WTC11 (cell line): Measurements from ENCODE around the gene ARHGAP25. TPM values are rescaled to one million over a fixed set of nuclear protein-coding genes. Genes with fewer than 3 reads are reported as not detected.

ENCODE experiments used
- ATAC-seq: fragments of 200-7000 bp; cut with Tn5 transposase; 2 replicates; pipeline ENCODE4 v1.10.0; 2021; ENCODE audit warnings: mild to moderate bottlenecking, moderate library complexity
- Bru-seq: library from RNA; stranded (reverse); fragments of 400-500 nt; gene quantifications from one replicate; lab custom pipeline; 2021; lab: Mats Ljungman, UMichigan
- CTCF ChIA-PET: fragments of 300-600 bp; sonication (Branson Sonifier 250); formaldehyde crosslinking; loops from one replicate; lab custom pipeline; 2021; ENCODE audit warnings: antibody characterized with exemption; lab: Charles Lee
- POLR2A ChIA-PET: fragments of 350-600 bp; sonication (Branson Sonifier 250); formaldehyde crosslinking; loops from one replicate; lab custom pipeline; 2021; ENCODE audit warnings: antibody characterized with exemption; lab: Charles Lee
- DNase-seq: peaks from one replicate; pipeline ENCODE4 v3.0.0; 2021; ENCODE audit warnings: low spot score
- H3K27ac Mint-ChIP-seq: 2 replicates; pipeline ENCODE4 v1.8.0; 2021; ENCODE audit warnings: mixed read lengths
- H3K27me3 Mint-ChIP-seq: 2 replicates; pipeline ENCODE4 v1.8.0; 2021; ENCODE audit warnings: low read depth, mild to moderate bottlenecking, moderate library complexity, mixed read lengths
- H3K36me3 Mint-ChIP-seq: 2 replicates; pipeline ENCODE4 v1.8.0; 2021; ENCODE audit warnings: mixed read lengths
- H3K4me1 Mint-ChIP-seq: 2 replicates; pipeline ENCODE4 v1.8.0; 2022; ENCODE audit warnings: mixed read lengths
- H3K4me3 Mint-ChIP-seq: 2 replicates; pipeline ENCODE4 v1.8.0; 2021; ENCODE audit warnings: mild to moderate bottlenecking, moderate library complexity, mixed read lengths
- H3K9me3 Mint-ChIP-seq: 2 replicates; pipeline ENCODE4 v1.8.0; 2021; ENCODE audit warnings: mixed read lengths
- EMX1 ChIP-seq: fragments of 250-450 bp; sonication (Bioruptor Pico); IDR thresholded peaks from 2 replicates; pipeline ENCODE4 v1.8.0; 2021; ENCODE audit warnings: mild to moderate bottlenecking
- FOXJ3 ChIP-seq: sonication (generic); formaldehyde crosslinking; IDR thresholded peaks from 2 replicates; pipeline ENCODE4 v1.9.0; 2021; ENCODE audit warnings: missing genetic modification reagents, mild to moderate bottlenecking, borderline replicate concordance
- FOXP4 ChIP-seq: sonication (generic); formaldehyde crosslinking; IDR thresholded peaks from 2 replicates; pipeline ENCODE4 v1.8.0; 2022; ENCODE audit warnings: mild to moderate bottlenecking, missing genetic modification reagents
- GABPB1 ChIP-seq: sonication (generic); formaldehyde crosslinking; IDR thresholded peaks from 2 replicates; pipeline ENCODE4 v1.8.1; 2023; ENCODE audit warnings: mild to moderate bottlenecking, missing genetic modification reagents
- HMGA2 ChIP-seq: fragments of 250-450 bp; sonication (Bioruptor Pico); IDR thresholded peaks from 2 replicates; pipeline ENCODE4 v1.4.0; 2021; ENCODE audit warnings: mild to moderate bottlenecking, moderate library complexity
- JAZF1 ChIP-seq: fragments of 250-450 bp; sonication (Bioruptor Pico); IDR thresholded peaks from 2 replicates; pipeline ENCODE4 v1.9.0; 2021; ENCODE audit warnings: moderate library complexity, mild to moderate bottlenecking, inconsistent platforms
- JUN ChIP-seq: sonication (generic); formaldehyde crosslinking; IDR thresholded peaks from 2 replicates; pipeline ENCODE4 v1.8.0; 2023; ENCODE audit warnings: mild to moderate bottlenecking, missing genetic modification reagents
- MAX ChIP-seq: sonication (generic); formaldehyde crosslinking; IDR thresholded peaks from 2 replicates; pipeline ENCODE4 v1.8.0; 2022; ENCODE audit warnings: mild to moderate bottlenecking, missing genetic modification reagents
- NFE2L1 ChIP-seq: sonication (generic); formaldehyde crosslinking; IDR thresholded peaks from 2 replicates; pipeline ENCODE4 v1.8.1; 2023; ENCODE audit warnings: missing genetic modification reagents
- PRDM15 ChIP-seq: sonication (generic); formaldehyde crosslinking; IDR thresholded peaks from 2 replicates; pipeline ENCODE4 v1.8.0; 2022; ENCODE audit warnings: missing genetic modification reagents
- PRRX2 ChIP-seq: fragments of 250-450 bp; sonication (Bioruptor Pico); IDR thresholded peaks from 2 replicates; pipeline ENCODE4 v1.8.0; 2021; ENCODE audit warnings: mild to moderate bottlenecking
- SMAD4 ChIP-seq: sonication (generic); formaldehyde crosslinking; IDR thresholded peaks from 2 replicates; pipeline ENCODE4 v1.8.0; 2022; ENCODE audit warnings: mild to moderate bottlenecking, missing genetic modification reagents
- TEAD1 ChIP-seq: sonication (generic); formaldehyde crosslinking; IDR thresholded peaks from 2 replicates; pipeline ENCODE4 v1.8.0; 2022; ENCODE audit warnings: mild to moderate bottlenecking, missing genetic modification reagents
- TEAD4 ChIP-seq: sonication (generic); formaldehyde crosslinking; IDR thresholded peaks from 2 replicates; pipeline ENCODE4 v1.8.0; 2022; ENCODE audit warnings: mild to moderate bottlenecking, missing genetic modification reagents
- TP53 ChIP-seq: sonication (generic); formaldehyde crosslinking; IDR thresholded peaks from 2 replicates; pipeline ENCODE4 v1.8.1; 2023; ENCODE audit warnings: mild to moderate bottlenecking, missing genetic modification reagents
- ZBTB43 ChIP-seq: sonication (generic); formaldehyde crosslinking; IDR thresholded peaks from 2 replicates; pipeline ENCODE4 v1.8.1; 2023; ENCODE audit warnings: mild to moderate bottlenecking, missing genetic modification reagents
- ZMAT4 ChIP-seq: fragments of 250-450 bp; sonication (Bioruptor Pico); IDR thresholded peaks from 2 replicates; pipeline ENCODE4 v1.9.0; 2021; ENCODE audit warnings: mild to moderate bottlenecking
- ZNF219 ChIP-seq: sonication (generic); formaldehyde crosslinking; IDR thresholded peaks from 2 replicates; pipeline ENCODE4 v1.8.0; 2023; ENCODE audit warnings: missing genetic modification reagents, mild to moderate bottlenecking, borderline replicate concordance
- ZNF263 ChIP-seq: sonication (generic); formaldehyde crosslinking; IDR thresholded peaks from 2 replicates; pipeline ENCODE4 v1.8.1; 2022; ENCODE audit warnings: low read depth, mild to moderate bottlenecking, moderate library complexity, missing genetic modification reagents
- ZNF396 ChIP-seq: fragments of 250-450 bp; sonication (Bioruptor Pico); IDR thresholded peaks from 2 replicates; pipeline ENCODE4 v1.8.0; 2021; ENCODE audit warnings: mild to moderate bottlenecking, moderate library complexity, borderline replicate concordance
- ZNF425 ChIP-seq: fragments of 250-450 bp; sonication (Bioruptor Pico); conservative IDR thresholded peaks from 2 replicates; pipeline ENCODE4 v1.9.0; 2021; ENCODE audit warnings: mild to moderate bottlenecking
- long read RNA-seq, 3 experiments: library from RNA in 1 of 3; library from capped mRNA in 1 of 3; library from polyadenylated mRNA in 1 of 3; unstranded in 2 of 3; stranded (forward) in 1 of 3; transcript quantifications; one replicate each; pipeline ENCODE4 v2.0.0, GENCODE V29; 2021
- total RNA-seq: library from RNA; stranded (reverse); gene quantifications from 3 replicates; pipeline ENCODE4 v1.2.3, GENCODE V29; 2021

ARHGAP25 gene
- total RNA-seq (2.6 to 3.4 TPM (median 2.9 TPM) in 3 replicates), Bru-seq, nascent RNA (percentile 43 among the genes with signal in this experiment)
- long read RNA-seq, experiment 1, partial matches to known transcripts, result 0 of 10 reads
- long read RNA-seq, experiment 1, other reads (novel, unspliced or antisense), result 10 of 10 reads
- long read RNA-seq, experiment 2, partial matches to known transcripts, result 0 of 3 reads
- long read RNA-seq, experiment 2, other reads (novel, unspliced or antisense), result 3 of 3 reads
- long read RNA-seq, experiment 3, partial matches to known transcripts, result 0 of 1 reads
- long read RNA-seq, experiment 3, other reads (novel, unspliced or antisense), result 1 of 1 reads

GRCh38 chr2:68734688-68735525 is at the start of gene ARHGAP25:
TSS of gene ARHGAP25 (plus strand) at chr2:68734811. CDS start at chr2:68735200, 389 bp downstream.
- Mint-ChIP-seq H3K4me3 (no peak within 1 kb of the TSS), H3K27me3 (no peaks in the 10 kb centered on the region)
- no peak for TF ChIP-seq EMX1
- TF ChIP-seq TP53, result no peak
- no peak for TF ChIP-seq ZNF219 (CRISPR knock-in tag)
- no peak for TF ChIP-seq PRRX2
- TF ChIP-seq, all 79 proteins: peak for 0
- H3K36me3 Mint-ChIP-seq, result no peaks in the 10 kb centered on the region
- no peaks in the 10 kb centered on the region for H3K9me3 Mint-ChIP-seq
- no peak for DNase-seq
- peaks cover 20% of the 10 kb centered on the region for H3K4me1 Mint-ChIP-seq
- CTCF ChIA-PET, result interaction anchor here (0.7 to 1.6 kb wide), 3 partner anchors 17 to 247 kb away, joined by 3 to 7 read pairs (median 4); no protein-coding TSS in a partner anchor
- POLR2A ChIA-PET, result no interaction called here
- no peak for ATAC-seq
- no peak within 1 kb of the TSS for H3K27ac Mint-ChIP-seq

GRCh38 chr2:68686178-68686577 is 48.4 kb upstream of the ARHGAP25 start:
- Mint-ChIP-seq H3K4me1 (peaks cover 40% of the 10 kb centered on the region), H3K4me3 (no peak overlapping the region), H3K27ac (peak overlapping the region; percentile 34; the same call in 1 of the 2 replicates), H3K36me3 (peaks cover 23% of the 10 kb centered on the region), H3K9me3 (peaks cover 21% of the 10 kb centered on the region), H3K27me3 (no peaks in the 10 kb centered on the region)
- POLR2A ChIA-PET, result no interaction called here
- DNase-seq (no peak), ATAC-seq (peak; percentile 85)
- CTCF ChIA-PET, result interaction anchor here (1.3 kb wide), 1 partner anchor 23 kb away, joined by 3 read pairs; no protein-coding TSS in a partner anchor
- TF ChIP-seq JAZF1 (CRISPR knock-in tag), result no peak
- no peak for TF ChIP-seq ZNF263
- no peak for TF ChIP-seq FOXJ3 (CRISPR knock-in tag)
- TF ChIP-seq PRDM15 (CRISPR knock-in tag), result no peak
- TF ChIP-seq EMX1, result no peak
- no peak for TF ChIP-seq ZNF425 (CRISPR knock-in tag)
- TF ChIP-seq ZNF396, result no peak
- no peak for TF ChIP-seq HMGA2 (CRISPR knock-in tag)
- no peak for TF ChIP-seq TEAD4
- TF ChIP-seq TEAD1 (CRISPR knock-in tag), result no peak
- no peak for TF ChIP-seq NFE2L1
- TF ChIP-seq ZBTB43 (CRISPR knock-in tag), result no peak
- no peak for TF ChIP-seq SMAD4
- TF ChIP-seq ZMAT4, result no peak
- TF ChIP-seq JUN, result no peak
- no peak for TF ChIP-seq MAX (CRISPR knock-in tag)
- TF ChIP-seq GABPB1, result no peak
- TF ChIP-seq FOXP4 (CRISPR knock-in tag), result no peak
